Epithelial cell of esophagus (primary cell): ENCODE measurements around the gene TTLL4.

ENCODE experiments used
- DNase-seq: peaks from one replicate; pipeline ENCODE4 v3.0.0; 2010; ENCODE audit warnings: low read depth
- H3K4me3 ChIP-seq: 2 replicates; pipeline ENCODE4 v1.5.1; 2011; ENCODE audit warnings: mild to moderate bottlenecking, low read length, control low read depth
- CTCF ChIP-seq: IDR thresholded peaks from 2 replicates; pipeline ENCODE4 v1.5.1; 2011; ENCODE audit warnings: low read depth, mild to moderate bottlenecking, low read length, control low read depth, inconsistent platforms; ENCODE audit not compliant: insufficient read depth; ENCODE audit errors: missing control alignments

The TTLL4 gene

GRCh38 chr2:218710687-218711549 is at the start of gene TTLL4:
Gene TTLL4 (plus strand): TSS chr2:218710835. CDS start chr2:218737677, 26,842 bp downstream.
- TF ChIP-seq CTCF: peak; percentile 47
- DNase-seq: peak; percentile 97
- H3K4me3 ChIP-seq: peak within 1 kb of the TSS; percentile 90

- no peak overlapping the region for H3K4me3 ChIP-seq
- DNase-seq: no peak
Observed at GRCh38 chr2:218662377-218662776, 48.3 kb upstream of the TTLL4 start.

GRCh38 chr2:218662827-218663226 is 47.8 kb upstream of the TTLL4 start:
- H3K4me3 ChIP-seq: no peak overlapping the region
- no peak for TF ChIP-seq CTCF
- no peak for DNase-seq

More at GRCh38 chr2:218662377-218662776, 48.3 kb upstream of the TTLL4 start:
- no peak for TF ChIP-seq CTCF

- H3K4me3 ChIP-seq: no peak overlapping the region
- no peak for DNase-seq
- no peak for TF ChIP-seq CTCF
Observed at GRCh38 chr2:218663901-218664300, 46.7 kb upstream of the TTLL4 start.

- TF ChIP-seq CTCF: no peak
- no peak for DNase-seq
- H3K4me3 ChIP-seq: no peak overlapping the region
Observed at GRCh38 chr2:218664653-218665052, 46.0 kb upstream of the TTLL4 start.

GRCh38 chr2:218671097-218671653 is 39.5 kb upstream of the TTLL4 start:
- peak; percentile 71 for DNase-seq
- peak overlapping the region; percentile 95 for H3K4me3 ChIP-seq
- TF ChIP-seq CTCF: no peak
